CD4-positive, alpha-beta T cell treated with Interleukin-10 for 1 hour (primary cell): Measurements from ENCODE around the gene TMEM272.

ENCODE experiments used
- DNase-seq: peaks from one replicate; pipeline ENCODE4 v3.0.0-alpha.2; 2020

Gene TMEM272

GRCh38 chr13:51844862-51845573, at the start of gene TMEM272:
TSS of gene TMEM272 (minus strand) at chr13:51845177. CDS start at chr13:51838530, 6,647 bp downstream.
- DNase-seq = peak; percentile 55

- DNase-seq = no peak
Observed at GRCh38 chr13:51894239-51894638, 49.3 kb upstream of the TMEM272 start.

- no peak for DNase-seq
Observed at GRCh38 chr13:51892657-51893056, 47.7 kb upstream of the TMEM272 start.

GRCh38 chr13:51887468-51887867, 42.5 kb upstream of the TMEM272 start:
- DNase-seq = no peak

GRCh38 chr13:51885651-51886050, 40.7 kb upstream of the TMEM272 start:
- DNase-seq = no peak

- DNase-seq = no peak
Observed at GRCh38 chr13:51883226-51883600, 38.2 kb upstream of the TMEM272 start.

GRCh38 chr13:51882570-51883225, 37.7 kb upstream of the TMEM272 start:
- DNase-seq = no peak

- no peak for DNase-seq
Observed at GRCh38 chr13:51881296-51881695, 36.3 kb upstream of the TMEM272 start.

- DNase-seq = no peak
Observed at GRCh38 chr13:51879133-51879532, 34.2 kb upstream of the TMEM272 start.

GRCh38 chr13:51874651-51875050, 29.7 kb upstream of the TMEM272 start:
- no peak for DNase-seq

GRCh38 chr13:51873837-51874236, 28.9 kb upstream of the TMEM272 start:
- no peak for DNase-seq

GRCh38 chr13:51873117-51873798, 28.3 kb upstream of the TMEM272 start:
- DNase-seq = no peak

GRCh38 chr13:51870616-51871015, 25.6 kb upstream of the TMEM272 start:
- DNase-seq = no peak

GRCh38 chr13:51869916-51870315, 24.9 kb upstream of the TMEM272 start:
- DNase-seq = no peak

GRCh38 chr13:51867062-51867461, 22.1 kb upstream of the TMEM272 start:
- no peak for DNase-seq

GRCh38 chr13:51865838-51866237, 20.9 kb upstream of the TMEM272 start:
- no peak for DNase-seq

- no peak for DNase-seq
Observed at GRCh38 chr13:51862957-51863356, 18.0 kb upstream of the TMEM272 start.

- DNase-seq = no peak
Observed at GRCh38 chr13:51861723-51862300, 16.8 kb upstream of the TMEM272 start, which contains the start of gene CCDC70. TSS of gene CCDC70 (plus strand) at chr13:51861969. CDS start at chr13:51865412, 3,443 bp downstream.

- DNase-seq = no peak
Observed at GRCh38 chr13:51858433-51859247, 13.7 kb upstream of the TMEM272 start.

GRCh38 chr13:51856998-51857397, 12.0 kb upstream of the TMEM272 start:
- DNase-seq = no peak

GRCh38 chr13:51856027-51856736, 11.2 kb upstream of the TMEM272 start:
- no peak for DNase-seq
